NCI-H1436 (cell line): ENCODE results near the gene FGGY.

ENCODE experiments used
- DNase-seq: peaks from one replicate; lab custom pipeline; 2025; lab: John Stamatoyannopoulos, UW

The FGGY gene

DNA sequence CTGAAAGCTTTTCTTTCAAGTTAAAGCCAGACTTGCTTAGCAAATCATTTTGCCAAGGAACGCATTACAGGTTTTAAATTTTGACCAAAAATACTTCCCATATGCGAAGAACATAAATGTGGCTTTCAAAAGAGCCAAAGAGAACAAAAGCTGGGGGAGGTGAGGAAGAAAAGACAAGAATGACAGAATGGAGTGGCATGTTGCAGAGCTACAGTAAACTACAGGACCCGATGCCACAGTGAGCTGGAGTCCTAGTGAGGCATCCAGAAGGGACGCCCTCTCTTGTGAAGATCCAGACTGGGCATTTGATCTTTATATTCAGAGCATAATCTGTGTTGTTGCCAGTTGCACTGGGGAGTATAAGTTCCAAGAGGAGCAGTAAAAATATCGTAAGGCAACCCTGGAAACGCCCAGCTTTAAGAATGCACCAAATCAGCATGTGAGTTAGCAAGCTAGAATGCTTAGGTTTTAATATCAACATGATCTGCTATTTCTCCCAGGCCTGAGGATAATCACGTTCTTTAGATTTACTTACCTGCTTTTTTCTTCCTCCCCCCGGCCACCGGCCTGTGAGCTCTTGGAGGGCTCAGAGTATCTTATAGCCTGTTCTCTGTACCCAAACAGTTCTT, 469.4 kb downstream of the FGGY start:
- DNase-seq, result no peak

- DNase-seq, result no peak
Measured at GRCh38 chr1:59767119-59767518, 470.2 kb downstream of the FGGY start.

DNA sequence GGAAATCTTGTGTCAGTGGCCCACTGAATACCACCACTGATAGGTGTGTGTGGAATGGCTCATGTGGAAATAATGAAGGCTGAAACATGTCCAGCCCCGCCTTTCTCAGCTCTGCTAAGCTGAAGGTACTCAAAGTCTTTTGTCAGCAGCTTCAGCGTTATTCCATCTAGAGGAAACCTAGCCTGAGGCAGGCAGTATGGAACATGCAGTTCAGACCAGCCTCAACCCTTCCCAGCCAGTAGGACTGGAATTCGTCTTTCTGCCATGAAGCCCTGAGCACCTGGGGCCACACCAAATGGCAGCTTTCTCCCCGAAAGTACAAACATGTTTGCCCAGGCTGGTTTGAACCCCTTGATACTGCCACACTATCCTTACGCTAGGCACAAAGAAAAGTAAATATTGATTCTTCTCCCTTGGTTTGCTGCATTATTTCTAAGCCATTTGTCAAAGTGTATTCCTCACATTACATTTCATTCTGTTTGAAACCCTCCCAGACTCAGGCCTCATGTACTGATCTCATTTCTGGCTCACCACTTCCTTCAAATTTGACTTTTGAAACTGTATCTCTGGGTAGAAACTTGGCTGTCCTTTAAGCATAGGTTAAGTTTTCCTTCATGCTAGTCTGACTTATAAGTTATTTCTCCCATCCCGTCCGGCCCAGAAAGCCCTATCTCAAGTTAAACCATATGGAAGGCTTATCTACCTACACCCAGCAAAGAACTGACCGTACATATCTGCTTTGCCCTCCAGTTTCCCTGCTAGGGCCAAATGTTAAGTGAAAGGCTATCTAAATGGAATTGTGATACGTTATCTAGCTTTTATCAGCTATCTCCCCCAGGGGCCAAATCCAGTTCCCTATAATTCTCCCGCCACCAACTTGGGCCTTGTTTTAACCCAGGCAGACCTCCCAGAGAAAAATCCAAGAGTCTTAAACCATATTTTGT, 472.2 kb downstream of the FGGY start:
- DNase-seq, result no peak

- DNase-seq, result no peak
Measured at GRCh38 chr1:59769736-59770095, 472.8 kb downstream of the FGGY start.

DNA sequence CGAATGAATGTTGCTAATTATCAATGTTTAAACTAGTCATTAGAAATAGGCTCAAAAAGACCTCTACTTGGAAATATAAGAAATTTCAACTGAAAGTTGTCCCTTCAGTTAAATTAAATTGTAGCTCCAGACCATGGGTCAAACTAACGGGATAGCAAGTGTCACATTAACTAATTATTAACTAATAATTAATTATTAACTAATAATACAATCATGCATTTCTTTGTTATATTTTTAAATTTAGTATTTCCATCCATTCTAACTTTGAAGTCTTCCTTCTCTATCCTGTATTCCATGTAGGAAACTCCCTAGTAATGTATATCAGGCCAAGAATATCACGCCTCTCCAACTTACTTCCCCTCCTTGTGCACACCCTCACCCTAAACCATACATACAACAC, 474.5 kb downstream of the FGGY start:
- DNase-seq, result no peak

- DNase-seq, result no peak
Measured at GRCh38 chr1:59775480-59775879, 478.6 kb downstream of the FGGY start.

GRCh38 chr1:59776960-59777852, 480.3 kb downstream of the FGGY start:
- DNase-seq, result no peak

DNA sequence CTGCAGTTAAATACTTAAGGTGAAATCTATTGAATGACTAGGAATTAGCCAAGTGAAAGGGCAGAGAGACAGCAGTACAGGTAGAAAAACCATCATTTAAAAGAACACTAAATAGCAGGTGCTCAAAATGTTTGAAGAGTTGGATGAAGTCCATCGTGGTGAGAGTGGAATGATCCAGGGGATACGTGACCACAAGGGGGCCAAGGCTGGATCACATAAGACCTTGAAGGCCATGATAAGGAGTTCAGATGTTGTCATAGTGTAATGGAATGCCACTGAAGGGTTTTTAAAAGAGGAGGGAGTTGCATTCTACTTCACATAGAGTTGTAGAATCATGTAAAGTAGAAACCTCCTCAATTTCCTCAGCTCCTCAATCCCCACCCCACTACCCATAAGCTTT, 483.1 kb downstream of the FGGY start:
- DNase-seq, result no peak

DNA sequence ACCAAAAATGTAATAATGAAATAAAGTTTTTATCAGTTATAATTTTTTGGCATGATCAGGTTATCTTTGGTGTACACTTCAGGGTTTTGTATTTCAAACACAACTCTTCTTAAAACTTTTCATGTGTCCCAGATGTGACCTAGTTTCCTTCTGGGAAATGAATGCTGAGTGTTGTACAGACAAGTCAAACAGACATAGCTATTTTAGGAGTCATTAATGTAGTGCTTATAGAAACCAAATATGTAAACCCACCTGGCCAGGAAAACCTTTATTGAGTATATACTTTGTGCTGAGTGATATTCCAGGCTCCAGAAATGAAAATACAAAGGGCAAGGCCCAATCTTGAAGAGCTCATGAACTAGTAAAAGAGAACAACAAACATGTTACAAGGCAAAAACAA, 491.9 kb downstream of the FGGY start:
- DNase-seq, result no peak

DNA sequence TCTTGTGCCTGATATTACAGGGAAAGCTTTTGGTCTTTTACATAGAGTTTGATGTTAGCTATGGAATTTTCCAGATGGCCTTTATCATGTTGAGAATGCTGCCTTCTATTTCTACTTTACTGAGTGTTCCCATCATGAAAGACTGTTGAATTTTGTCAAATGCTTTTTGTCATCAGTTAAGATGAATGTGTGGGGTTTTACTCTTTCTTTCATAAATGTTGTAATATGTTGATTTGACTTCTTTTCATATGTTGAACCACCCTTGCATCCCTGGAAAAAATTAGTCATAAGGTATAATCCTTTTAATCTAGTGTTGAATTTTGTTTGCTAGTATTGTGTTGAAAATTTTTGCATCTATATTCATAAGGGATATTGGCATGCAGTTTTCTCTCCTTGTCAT, 501.7 kb downstream of the FGGY start:
- no peak for DNase-seq

- no peak for DNase-seq
Measured at GRCh38 chr1:59803458-59804038, 506.7 kb downstream of the FGGY start.

GRCh38 chr1:59804301-59804700, 507.4 kb downstream of the FGGY start:
- no peak for DNase-seq

DNA sequence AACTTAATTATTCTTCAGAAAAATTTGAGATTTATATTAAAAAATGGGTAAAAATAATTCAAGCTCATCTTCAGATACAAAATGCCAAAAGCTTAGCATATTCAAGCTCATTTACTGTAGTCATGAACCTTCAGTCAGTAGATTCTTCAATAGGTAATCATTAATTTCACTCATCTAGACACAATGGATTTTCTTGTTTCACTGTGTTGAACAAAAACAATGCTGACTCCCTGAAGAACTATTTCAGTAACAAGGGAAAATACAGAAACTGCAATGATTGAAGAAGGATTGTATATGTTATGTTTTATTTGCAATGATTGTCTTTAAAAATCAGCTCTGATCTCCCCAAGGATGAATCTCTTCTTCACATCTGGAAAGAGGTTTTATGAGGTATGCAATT, 508.7 kb downstream of the FGGY start:
- DNase-seq, result no peak
